ENCODE measurements around the gene PARN.
"Not testable (repeated sequence)": the region's sequence is repeated elsewhere in the genome, so short reads cannot be mapped to it uniquely, and the experiment has no call there.

PARN gene

GRCh38 chr16:14472357-14472756, 157.7 kb downstream of the PARN start:
- no peak for DNase-seq (ENCODE audit: low read depth)

- DNase-seq (ENCODE audit: low read depth): no peak
Observed at GRCh38 chr16:14470788-14471187, 159.3 kb downstream of the PARN start.

GRCh38 chr16:14465799-14466198, 164.3 kb downstream of the PARN start:
- DNase-seq (ENCODE audit: low read depth): no peak

GRCh38 chr16:14464796-14465195, 165.3 kb downstream of the PARN start:
- no peak for DNase-seq (ENCODE audit: low read depth)

- no peak for DNase-seq (ENCODE audit: low read depth)
Observed at GRCh38 chr16:14464192-14464591, 165.9 kb downstream of the PARN start.

- DNase-seq (ENCODE audit: low read depth): no peak
Observed at GRCh38 chr16:14462811-14463210, 167.2 kb downstream of the PARN start.

- DNase-seq (ENCODE audit: low read depth): no peak
Observed at GRCh38 chr16:14460726-14461125, 169.3 kb downstream of the PARN start.

GRCh38 chr16:14458576-14458975, 171.5 kb downstream of the PARN start:
- DNase-seq (ENCODE audit: low read depth): no peak

- DNase-seq (ENCODE audit: low read depth): no peak
Observed at GRCh38 chr16:14456793-14457481, 173.1 kb downstream of the PARN start.

- DNase-seq (ENCODE audit: low read depth): no peak
Observed at GRCh38 chr16:14455573-14455972, 174.5 kb downstream of the PARN start.

- DNase-seq (ENCODE audit: low read depth): no peak
Observed at GRCh38 chr16:14454391-14454790, 175.7 kb downstream of the PARN start.

- no peak for DNase-seq (ENCODE audit: low read depth)
Observed at GRCh38 chr16:14452066-14452465, 178.0 kb downstream of the PARN start.

GRCh38 chr16:14450846-14451245, 179.2 kb downstream of the PARN start:
- no peak for DNase-seq (ENCODE audit: low read depth)

- DNase-seq (ENCODE audit: low read depth): no peak
Observed at GRCh38 chr16:14449790-14450480, 180.1 kb downstream of the PARN start.

GRCh38 chr16:14449334-14449733, 180.7 kb downstream of the PARN start:
- no peak for DNase-seq (ENCODE audit: low read depth)

- DNase-seq (ENCODE audit: low read depth): no peak
Observed at GRCh38 chr16:14448879-14449278, 181.2 kb downstream of the PARN start.

GRCh38 chr16:14447783-14448182, 182.3 kb downstream of the PARN start:
- no peak for DNase-seq (ENCODE audit: low read depth)

- DNase-seq (ENCODE audit: low read depth): no peak
Observed at GRCh38 chr16:14446796-14447195, 183.3 kb downstream of the PARN start.

GRCh38 chr16:14445937-14446715, 183.9 kb downstream of the PARN start:
- DNase-seq (ENCODE audit: low read depth): no peak

- no peak for DNase-seq (ENCODE audit: low read depth)
Observed at GRCh38 chr16:14444979-14445810, 184.9 kb downstream of the PARN start.

- not testable (repeated sequence) for DNase-seq (ENCODE audit: low read depth)
Observed at GRCh38 chr16:14441533-14441932, 188.5 kb downstream of the PARN start.

GRCh38 chr16:14438256-14438655, 191.8 kb downstream of the PARN start:
- no peak for DNase-seq (ENCODE audit: low read depth)

All from stromal cell of bone marrow (primary cell).